NCI-H2107 (cell line): ENCODE results near the gene TMEM131L.

Experiments
- DNase-seq: peaks from one replicate; lab custom pipeline; 2025; lab: John Stamatoyannopoulos, UW

TMEM131L gene

GRCh38 chr4:153616006-153616555, 149.9 kb downstream of the TMEM131L start:
- no peak for DNase-seq

- DNase-seq: no peak
Observed at GRCh38 chr4:153618833-153619232, 152.7 kb downstream of the TMEM131L start.

- no peak for DNase-seq
Observed at GRCh38 chr4:153619811-153620210, 153.7 kb downstream of the TMEM131L start.

- DNase-seq: no peak
Observed at GRCh38 chr4:153620352-153620751, 154.2 kb downstream of the TMEM131L start.

- DNase-seq: no peak
Observed at GRCh38 chr4:153622093-153622492, 155.9 kb downstream of the TMEM131L start.

- no peak for DNase-seq
Observed at GRCh38 chr4:153622778-153623240, 156.6 kb downstream of the TMEM131L start.

GRCh38 chr4:153623491-153623890, 157.3 kb downstream of the TMEM131L start:
- DNase-seq: no peak

- no peak for DNase-seq
Observed at GRCh38 chr4:153628796-153629315, 162.7 kb downstream of the TMEM131L start.

- DNase-seq: no peak
Observed at GRCh38 chr4:153629776-153630175, 163.6 kb downstream of the TMEM131L start.

- no peak for DNase-seq
Observed at GRCh38 chr4:153634738-153635353, 168.7 kb downstream of the TMEM131L start.

- DNase-seq: no peak
Observed at GRCh38 chr4:153635846-153636245, 169.7 kb downstream of the TMEM131L start.

- DNase-seq: no peak
Observed at GRCh38 chr4:153637201-153637600, 171.0 kb downstream of the TMEM131L start.

- no peak for DNase-seq
Observed at GRCh38 chr4:153638011-153638410, 171.9 kb downstream of the TMEM131L start.

GRCh38 chr4:153638999-153639398, 172.8 kb downstream of the TMEM131L start:
- no peak for DNase-seq

- DNase-seq: no peak
Observed at GRCh38 chr4:153639833-153640802, 174.0 kb downstream of the TMEM131L start.

- DNase-seq: no peak
Observed at GRCh38 chr4:153641532-153641931, 175.4 kb downstream of the TMEM131L start.

- DNase-seq: no peak
Observed at GRCh38 chr4:153643406-153644383, 177.5 kb downstream of the TMEM131L start.

GRCh38 chr4:153645183-153645582, 179.0 kb downstream of the TMEM131L start:
- no peak for DNase-seq

- DNase-seq: no peak
Observed at GRCh38 chr4:153646261-153646660, 180.1 kb downstream of the TMEM131L start.

- DNase-seq: no peak
Observed at GRCh38 chr4:153646978-153647377, 180.8 kb downstream of the TMEM131L start.

GRCh38 chr4:153647975-153648374, 181.8 kb downstream of the TMEM131L start:
- DNase-seq: no peak
